K562 (cell line): ENCODE measurements around the gene ICAM3. TPM values are rescaled to one million over a fixed set of nuclear protein-coding genes. Genes with fewer than 3 reads are reported as not detected.
A peak's percentile ranks its signal among the peaks of the same experiment; 100 is the strongest.

Experiments used
- ARID1B ChIP-seq: fragments of 450-650 bp; IDR thresholded peaks from 2 replicates; pipeline ENCODE4 v1.6.1; 2016; ENCODE audit warnings: antibody characterized with exemption, mild to moderate bottlenecking, inconsistent platforms
- COPS2 ChIP-seq: fragments of 450-650 bp; conservative IDR thresholded peaks from 2 replicates; pipeline ENCODE4 v1.6.1; 2016; ENCODE audit warnings: mild to moderate bottlenecking, moderate library complexity
- ELF4 ChIP-seq: fragments of 450-650 bp; formaldehyde crosslinking; IDR thresholded peaks from 2 replicates; pipeline ENCODE4 v1.4.0; 2022; ENCODE audit warnings: missing genetic modification characterization
- ERF ChIP-seq: fragments of 450-650 bp; formaldehyde crosslinking; IDR thresholded peaks from 2 replicates; pipeline ENCODE4 v1.4.0; 2020; ENCODE audit warnings: mild to moderate bottlenecking, mixed read lengths
- ESRRA ChIP-seq: fragments of 450-650 bp; IDR thresholded peaks from 2 replicates; pipeline ENCODE4 v1.6.1; 2014; ENCODE audit warnings: low read depth, mild to moderate bottlenecking, moderate library complexity, borderline replicate concordance
- FOSL1 ChIP-seq: fragments of 200-800 bp; sonication (Bioruptor generic); conservative IDR thresholded peaks from 2 replicates; pipeline ENCODE4 v1.6.1; 2016; ENCODE audit warnings: missing genetic modification characterization, missing compliant biosample characterization
- GATAD2B ChIP-seq: fragments of 450-650 bp; IDR thresholded peaks from 2 replicates; pipeline ENCODE4 v1.6.1; 2017; ENCODE audit warnings: mild to moderate bottlenecking, borderline replicate concordance
- HMBOX1 ChIP-seq: sonication (generic); IDR thresholded peaks from 2 replicates; pipeline ENCODE4 v1.6.1; 2016
- LCOR ChIP-seq: sonication (generic); formaldehyde crosslinking; IDR thresholded peaks from 2 replicates; pipeline ENCODE4 v1.8.0; 2022; ENCODE audit warnings: mild to moderate bottlenecking, missing genetic modification reagents
- MAFK ChIP-seq: IDR thresholded peaks from 2 replicates; pipeline ENCODE4 v1.6.1; 2011; ENCODE audit warnings: low read length, improper control_type of control experiment
- MTA2 ChIP-seq: fragments of 450-650 bp; IDR thresholded peaks from 2 replicates; pipeline ENCODE4 v1.6.1; 2016; ENCODE audit warnings: low read depth
- NELFE ChIP-seq: IDR thresholded peaks from 2 replicates; pipeline ENCODE4 v1.6.1; 2011; ENCODE audit warnings: mild to moderate bottlenecking; ENCODE audit not compliant: insufficient read depth, insufficient read length
- NR0B1 ChIP-seq: fragments of 450-650 bp; IDR thresholded peaks from one replicate; pipeline ENCODE4 v1.6.1; 2018; ENCODE audit warnings: mild to moderate bottlenecking, moderate library complexity; ENCODE audit not compliant: partially characterized antibody
- RFX1 ChIP-seq: fragments of 450-650 bp; IDR thresholded peaks from 2 replicates; pipeline ENCODE4 v1.6.1; 2016; ENCODE audit warnings: mild to moderate bottlenecking, moderate library complexity
- RNF2 ChIP-seq: sonication (generic); IDR thresholded peaks from 2 replicates; pipeline ENCODE4 v1.6.1; 2016
- SREBF1 ChIP-seq: fragments of 150-350 bp; IDR thresholded peaks from 2 replicates; pipeline ENCODE4 v1.6.1; 2014; ENCODE audit warnings: antibody characterized with exemption, low read depth, low read length, borderline replicate concordance
- STAG1 ChIP-seq: sonication (generic); formaldehyde crosslinking; IDR thresholded peaks from 2 replicates; pipeline ENCODE4 v1.5.0; 2020; ENCODE audit warnings: missing genetic modification reagents, borderline replicate concordance
- XRCC3 ChIP-seq: fragments of 450-650 bp; IDR thresholded peaks from 2 replicates; pipeline ENCODE4 v1.6.1; 2017; ENCODE audit warnings: mild to moderate bottlenecking, moderate library complexity
- ZFPM2 ChIP-seq: fragments of 250-450 bp; sonication (Bioruptor Pico); IDR thresholded peaks from 2 replicates; pipeline ENCODE4 v1.5.1; 2022; ENCODE audit warnings: mild to moderate bottlenecking
- polyA plus RNA-seq, 8 experiments: library from polyadenylated mRNA; depleted of rRNA in 4 of 8; stranded (reverse) in 5 of 8; unstranded in 3 of 8; fragments of >200 nt; fragmentation: Nextera tagmentation in 2 of 8; fragmentation: Illumina TruSeq in 1 of 8; extraction: Ambion mirVana in 2 of 8; extraction: Trizol in 1 of 8; gene quantifications; 2 replicates each; pipeline versions ENCODE4 v1.2.1 to v1.2.3, GENCODE V29; 2011 to 2014; ENCODE audit warnings: inconsistent platforms in 1 of 8, missing spikeins in 1 of 8
- total RNA-seq, 7 experiments: library from RNA; depleted of rRNA in 6 of 7; stranded (reverse); fragments of >200 nt in 6 of 7; fragmentation: Illumina TruSeq in 2 of 7; extraction: Trizol in 2 of 7; gene quantifications; 2 replicates each; pipeline versions ENCODE4 v1.2.1 to v1.2.3, GENCODE V29; 2011 to 2021; ENCODE audit warnings: low replicate concordance in 1 of 7
- TF ChIP-seq, protein P1 (sequence below), 3 experiments: fragments of 200-800 bp in 1 of 3; sonication (Bioruptor generic) in 1 of 3; sonication (generic) in 1 of 3; formaldehyde crosslinking in 1 of 3; IDR thresholded peaks; 2 replicates each; pipeline versions ENCODE4 v1.6.1 to v1.8.0; 2016 to 2022; ENCODE audit warnings: mild to moderate bottlenecking in 2 of 3, missing compliant biosample characterization in 2 of 3, missing genetic modification characterization in 2 of 3, missing genetic modification reagents in 1 of 3
- TF ChIP-seq, protein P2 (sequence below): sonication (generic); formaldehyde crosslinking; IDR thresholded peaks from 2 replicates; pipeline ENCODE4 v1.8.0; 2023; ENCODE audit warnings: mild to moderate bottlenecking, missing genetic modification reagents
- TF ChIP-seq, protein P3 (sequence below): IDR thresholded peaks from 2 replicates; pipeline ENCODE4 v1.6.1; 2012; ENCODE audit warnings: low read depth, low read length, improper control_type of control experiment, borderline replicate concordance

Gene ICAM3
- total and polyA plus RNA-seq, 9 of the 15 experiments (the other 6 are each of a cell fraction or from before 2014, with no cell fraction given): 6.5 to 39.5 (median 24.2) TPM

DNA sequence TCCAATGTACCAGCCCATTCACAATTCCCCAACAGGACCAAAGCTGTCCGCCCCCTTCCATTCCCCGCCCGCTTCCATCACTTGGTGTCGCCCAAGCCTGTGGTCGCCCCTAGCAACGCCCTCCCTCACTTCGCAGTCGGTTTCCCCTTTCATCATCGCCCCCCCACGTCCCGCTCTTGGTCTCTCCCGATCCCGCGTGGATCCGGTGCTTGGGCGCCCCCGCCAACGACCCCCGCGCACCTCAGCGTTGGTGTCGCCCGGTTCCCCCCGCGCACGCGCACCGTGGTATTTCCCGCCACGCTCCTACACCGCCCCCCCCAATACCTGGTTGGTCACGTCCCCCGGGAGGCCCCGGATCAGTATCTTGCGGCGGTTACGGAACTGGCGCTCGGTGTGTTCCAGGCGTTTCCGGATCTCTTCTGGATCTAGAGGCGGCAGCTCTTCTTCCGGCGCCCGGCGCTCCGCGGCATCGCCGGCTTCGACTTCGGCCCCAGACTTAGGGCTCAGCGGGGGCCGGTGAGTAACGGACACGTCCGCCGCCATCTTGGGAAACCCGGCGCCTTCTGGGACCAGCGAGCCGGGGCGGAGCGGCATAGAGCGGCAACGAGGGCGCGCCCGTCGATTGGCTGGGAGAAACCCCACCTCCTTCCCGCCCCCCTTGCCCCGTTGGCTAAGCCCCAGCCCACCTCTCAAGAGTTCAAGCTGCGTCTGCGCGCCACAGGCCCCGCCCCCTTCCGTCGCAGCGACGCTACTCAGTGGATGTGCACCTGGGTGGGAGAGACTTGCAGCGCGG, 6.3 kb downstream of the ICAM3 start, which contains the start of gene RAVER1 (continued):
- TF ChIP-seq, protein P1, sequence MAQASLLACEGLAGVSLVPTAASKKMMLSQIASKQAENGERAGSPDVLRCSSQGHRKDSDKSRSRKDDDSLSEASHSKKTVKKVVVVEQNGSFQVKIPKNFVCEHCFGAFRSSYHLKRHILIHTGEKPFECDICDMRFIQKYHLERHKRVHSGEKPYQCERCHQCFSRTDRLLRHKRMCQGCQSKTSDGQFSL (CRISPR knock-in tag; IDR thresholded peaks at IDR 0.05): peak; percentile 100
- TF ChIP-seq, protein P1 (tag; IDR thresholded peaks at IDR 0.05): peak in 1 of 2 experiments; percentile 97; a peak in 2 of 4 replicates
- TF ChIP-seq MTA2 (no peak), RNF2 (peak; percentile 30; the same call in 1 of the 2 replicates), SREBF1 (peak; percentile 70; the same call in 1 of the 2 replicates), COPS2 (no peak), ESRRA (no peak), FOSL1 (no peak; the same call in 1 of the 2 replicates), ZFPM2 (CRISPR knock-in tag) (no peak), NELFE (no peak), HMBOX1 (no peak), NR0B1 (no peak), STAG1 (CRISPR knock-in tag) (peak; percentile 38), GATAD2B (no peak), XRCC3 (no peak), RFX1 (peak; percentile 95), LCOR (CRISPR knock-in tag) (peak; percentile 84), MAFK (no peak), ERF (0 out of 2 replicates have a peak, but pooled peaks have one; percentile 72), ELF4 (CRISPR knock-in tag) (0 out of 2 replicates have a peak, but pooled peaks have one; percentile 63), ARID1B (peak; percentile 42)
- TF ChIP-seq, protein P2, sequence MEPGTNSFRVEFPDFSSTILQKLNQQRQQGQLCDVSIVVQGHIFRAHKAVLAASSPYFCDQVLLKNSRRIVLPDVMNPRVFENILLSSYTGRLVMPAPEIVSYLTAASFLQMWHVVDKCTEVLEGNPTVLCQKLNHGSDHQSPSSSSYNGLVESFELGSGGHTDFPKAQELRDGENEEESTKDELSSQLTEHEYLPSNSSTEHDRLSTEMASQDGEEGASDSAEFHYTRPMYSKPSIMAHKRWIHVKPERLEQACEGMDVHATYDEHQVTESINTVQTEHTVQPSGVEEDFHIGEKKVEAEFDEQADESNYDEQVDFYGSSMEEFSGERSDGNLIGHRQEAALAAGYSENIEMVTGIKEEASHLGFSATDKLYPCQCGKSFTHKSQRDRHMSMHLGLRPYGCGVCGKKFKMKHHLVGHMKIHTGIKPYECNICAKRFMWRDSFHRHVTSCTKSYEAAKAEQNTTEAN (CRISPR knock-in tag): 0 out of 2 replicates have a peak, but pooled peaks have one; percentile 8
- TF ChIP-seq, protein P3, sequence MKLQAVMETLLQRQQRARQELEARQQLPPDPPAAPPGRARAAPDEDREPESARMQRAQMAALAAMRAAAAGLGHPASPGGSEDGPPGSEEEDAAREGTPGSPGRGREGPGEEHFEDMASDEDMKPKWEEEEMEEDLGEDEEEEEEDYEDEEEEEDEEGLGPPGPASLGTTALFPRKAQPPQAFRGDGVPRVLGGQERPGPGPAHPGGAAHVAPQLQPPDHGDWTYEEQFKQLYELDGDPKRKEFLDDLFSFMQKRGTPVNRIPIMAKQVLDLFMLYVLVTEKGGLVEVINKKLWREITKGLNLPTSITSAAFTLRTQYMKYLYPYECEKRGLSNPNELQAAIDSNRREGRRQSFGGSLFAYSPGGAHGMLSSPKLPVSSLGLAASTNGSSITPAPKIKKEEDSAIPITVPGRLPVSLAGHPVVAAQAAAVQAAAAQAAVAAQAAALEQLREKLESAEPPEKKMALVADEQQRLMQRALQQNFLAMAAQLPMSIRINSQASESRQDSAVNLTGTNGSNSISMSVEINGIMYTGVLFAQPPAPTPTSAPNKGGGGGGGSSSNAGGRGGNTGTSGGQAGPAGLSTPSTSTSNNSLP: no peak
